NB4 (cell line): Measurements from ENCODE around the gene TBC1D21.
A peak's percentile ranks its signal among the peaks of the same experiment; 100 is the strongest.

Experiments
- DNase-seq: peaks from one replicate; pipeline ENCODE4 v3.0.0; 2010; ENCODE audit warnings: low read depth
- H3K4me3 ChIP-seq: one replicate; pipeline ENCODE4 v1.5.1; 2011; ENCODE audit warnings: mild to moderate bottlenecking, low read depth, low read length, moderate library complexity
- MYC ChIP-seq: IDR thresholded peaks from 2 replicates; pipeline ENCODE4 v1.6.1; 2011; ENCODE audit warnings: low read depth, low read length
- POLR2A ChIP-seq: IDR thresholded peaks from 2 replicates; pipeline ENCODE4 v1.6.1; 2011; ENCODE audit warnings: mild to moderate bottlenecking; ENCODE audit not compliant: insufficient read length; ENCODE audit errors: extremely low read depth
- TF ChIP-seq, protein P1 (sequence below): IDR thresholded peaks from one replicate; pipeline ENCODE4 v1.5.1; 2012; ENCODE audit warnings: low read depth, low read length
- TF ChIP-seq, protein P2 (sequence below): IDR thresholded peaks from 2 replicates; pipeline ENCODE4 v1.6.1; 2011; ENCODE audit warnings: low read depth, low read length

TBC1D21 gene

GRCh38 chr15:73908030-73908821 lies 34.9 kb downstream of the TBC1D21 start:
- DNase-seq: peak; percentile 68
- no peak overlapping the region for H3K4me3 ChIP-seq
- TF ChIP-seq, protein P1, sequence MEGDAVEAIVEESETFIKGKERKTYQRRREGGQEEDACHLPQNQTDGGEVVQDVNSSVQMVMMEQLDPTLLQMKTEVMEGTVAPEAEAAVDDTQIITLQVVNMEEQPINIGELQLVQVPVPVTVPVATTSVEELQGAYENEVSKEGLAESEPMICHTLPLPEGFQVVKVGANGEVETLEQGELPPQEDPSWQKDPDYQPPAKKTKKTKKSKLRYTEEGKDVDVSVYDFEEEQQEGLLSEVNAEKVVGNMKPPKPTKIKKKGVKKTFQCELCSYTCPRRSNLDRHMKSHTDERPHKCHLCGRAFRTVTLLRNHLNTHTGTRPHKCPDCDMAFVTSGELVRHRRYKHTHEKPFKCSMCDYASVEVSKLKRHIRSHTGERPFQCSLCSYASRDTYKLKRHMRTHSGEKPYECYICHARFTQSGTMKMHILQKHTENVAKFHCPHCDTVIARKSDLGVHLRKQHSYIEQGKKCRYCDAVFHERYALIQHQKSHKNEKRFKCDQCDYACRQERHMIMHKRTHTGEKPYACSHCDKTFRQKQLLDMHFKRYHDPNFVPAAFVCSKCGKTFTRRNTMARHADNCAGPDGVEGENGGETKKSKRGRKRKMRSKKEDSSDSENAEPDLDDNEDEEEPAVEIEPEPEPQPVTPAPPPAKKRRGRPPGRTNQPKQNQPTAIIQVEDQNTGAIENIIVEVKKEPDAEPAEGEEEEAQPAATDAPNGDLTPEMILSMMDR: peak; percentile 88
- no peak for TF ChIP-seq POLR2A
- TF ChIP-seq, protein P2, sequence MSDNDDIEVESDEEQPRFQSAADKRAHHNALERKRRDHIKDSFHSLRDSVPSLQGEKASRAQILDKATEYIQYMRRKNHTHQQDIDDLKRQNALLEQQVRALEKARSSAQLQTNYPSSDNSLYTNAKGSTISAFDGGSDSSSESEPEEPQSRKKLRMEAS: peak; percentile 7; the same call in 1 of the 2 replicates

GRCh38 chr15:73908822-73909122 lies 35.4 kb downstream of the TBC1D21 start:
- no peak overlapping the region for H3K4me3 ChIP-seq
- no peak for DNase-seq
- TF ChIP-seq POLR2A: no peak
- TF ChIP-seq, protein P2: no peak
- TF ChIP-seq, protein P1: no peak
- TF ChIP-seq MYC: no peak

DNA sequence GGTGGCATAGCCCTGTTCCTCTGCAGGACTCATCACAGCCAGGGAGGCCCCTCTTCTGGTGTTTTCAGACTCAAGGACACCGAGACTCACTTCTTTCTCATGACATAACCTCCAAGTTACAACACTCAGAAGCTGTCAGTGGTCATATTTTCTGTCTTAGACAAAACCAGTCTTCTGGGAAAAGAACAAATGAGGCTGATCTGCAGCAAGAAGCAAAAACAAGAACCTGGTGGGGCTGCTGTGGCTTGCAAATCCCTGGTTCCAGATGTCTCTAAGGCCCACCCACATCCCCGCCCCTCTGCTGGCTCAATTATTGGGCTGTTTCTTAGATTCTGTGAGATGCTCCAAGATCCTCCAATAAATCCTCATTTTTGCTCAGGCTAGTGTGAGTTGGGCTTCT lies 36.3 kb downstream of the TBC1D21 start:
- H3K4me3 ChIP-seq: no peak overlapping the region
- TF ChIP-seq, protein P2: no peak
- TF ChIP-seq, protein P1: no peak
- no peak for TF ChIP-seq POLR2A
- TF ChIP-seq MYC: no peak
- no peak for DNase-seq

DNA sequence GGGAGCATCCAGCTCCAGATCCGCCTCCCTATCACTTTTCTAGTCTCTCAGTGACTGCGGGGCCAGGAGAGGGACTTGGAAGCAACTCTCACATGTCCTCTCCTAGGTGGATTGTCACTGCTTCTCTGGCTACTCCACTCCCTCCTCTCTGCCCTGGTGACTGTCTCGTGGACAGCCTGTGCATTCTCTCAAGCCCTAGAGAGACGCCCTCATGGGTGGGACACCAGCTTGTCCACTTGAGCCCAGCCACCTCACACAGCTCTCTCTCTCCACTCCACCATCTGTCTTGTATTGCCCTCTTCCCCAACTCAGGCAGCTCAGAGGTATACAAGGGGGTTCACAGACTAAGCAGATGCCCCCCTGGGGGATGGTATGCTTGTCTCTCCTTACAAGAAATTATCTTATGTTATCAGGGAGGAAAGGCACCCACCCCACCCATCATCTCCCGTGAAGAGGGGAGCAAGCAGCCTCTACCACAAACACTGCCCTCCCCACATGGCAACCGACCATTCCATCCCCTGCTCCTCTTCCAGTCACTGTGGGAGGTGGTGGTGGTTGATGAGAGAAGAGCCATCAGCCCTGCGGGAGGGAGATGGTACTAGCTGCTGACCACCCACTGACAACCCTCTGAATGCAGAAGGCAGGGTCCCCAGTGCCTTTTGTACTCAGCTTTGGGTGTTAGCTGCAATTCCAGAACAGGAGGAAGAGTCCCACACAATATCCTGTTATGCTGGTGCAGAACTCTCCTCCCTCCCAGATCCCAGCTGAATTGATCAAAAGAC lies 37.3 kb downstream of the TBC1D21 start:
- no peak overlapping the region for H3K4me3 ChIP-seq
- no peak for TF ChIP-seq POLR2A
- TF ChIP-seq, protein P1: no peak
- no peak for TF ChIP-seq MYC
- TF ChIP-seq, protein P2: no peak
- no peak for DNase-seq

DNA sequence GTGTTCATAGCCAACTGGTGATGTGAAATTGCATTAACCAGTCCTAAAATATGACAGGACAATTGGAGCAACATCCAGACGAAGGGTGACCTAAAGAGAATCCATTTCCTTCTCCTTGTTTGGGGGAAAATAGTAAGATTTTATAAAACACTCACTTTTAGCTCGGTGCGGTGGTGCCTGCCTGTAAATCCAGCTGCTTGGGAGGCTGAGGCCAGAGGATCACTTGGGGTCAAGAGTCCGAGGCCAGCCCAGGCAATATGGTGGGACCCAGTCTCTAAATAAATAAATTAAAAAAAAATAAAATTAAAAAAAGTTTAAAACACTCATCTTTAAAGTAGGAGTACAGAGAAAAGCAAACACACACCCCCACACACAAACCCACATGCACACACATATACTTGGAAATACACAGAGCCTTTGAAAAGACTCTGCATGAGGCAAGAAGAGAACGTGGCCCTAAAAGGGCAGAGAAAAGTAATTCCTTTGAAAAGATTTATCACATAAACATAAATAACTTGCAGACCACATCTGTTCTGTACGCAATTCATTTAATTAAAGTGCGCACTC lies 38.7 kb downstream of the TBC1D21 start:
- DNase-seq: no peak
- TF ChIP-seq MYC: no peak
- no peak overlapping the region for H3K4me3 ChIP-seq

GRCh38 chr15:73914145-73914544 lies 40.8 kb downstream of the TBC1D21 start:
- DNase-seq: no peak
- H3K4me3 ChIP-seq: no peak overlapping the region
- TF ChIP-seq, protein P2: no peak
- TF ChIP-seq MYC: no peak
- TF ChIP-seq POLR2A: no peak
- TF ChIP-seq, protein P1: no peak
